Measurements from ENCODE around the gene WDFY3.

- TF ChIP-seq CTCF (IDR thresholded peaks at IDR 0.05) (no peak), EP300 (IDR thresholded peaks at IDR 0.05) (no peak), POLR2A (IDR thresholded peaks at IDR 0.05) (no peak)
These were observed 140.7 kb downstream of the WDFY3 start for GRCh38 chr4:84825701-84826341.

Data from suprapubic skin (tissue), 3 donors.